ACHN (cell line): ENCODE results near the gene GRK5.
"Not testable (repeated sequence)": the region's sequence is repeated elsewhere in the genome, so short reads cannot be mapped to it uniquely, and the experiment has no call there.

Source experiments
- DNase-seq: peaks from one replicate; pipeline ENCODE4 v3.0.0-alpha.2; 2015
- in situ Hi-C: cut with HindIII; loops from 2 replicates; pipeline ENCODE4 v1.10.0; 2017; ENCODE audit warnings: low sequenced_read_pairs, low pct_ligation_motif_present, low pct_unique_long_range_greater_than_20kb

The GRK5 gene

GRCh38 chr10:119423510-119424257 is 216.3 kb downstream of the GRK5 start:
- in situ Hi-C loops, result loop anchor here (25.0 kb wide), 1 partner anchor 211 kb away; the partner anchor contains the start of gene GRK5
- DNase-seq, result no peak

- in situ Hi-C loops, result loop anchor here (25.0 kb wide), 1 partner anchor 212 kb away; the partner anchor contains the start of gene GRK5
- DNase-seq, result no peak
Measured at GRCh38 chr10:119424258-119424975, 217.0 kb downstream of the GRK5 start.

- no peak for DNase-seq
- in situ Hi-C loops, result no loop called here
Measured at GRCh38 chr10:119425102-119425880, 217.9 kb downstream of the GRK5 start.

- in situ Hi-C loops, result no loop called here
- no peak for DNase-seq
Measured at GRCh38 chr10:119425881-119426170, 218.5 kb downstream of the GRK5 start.

GRCh38 chr10:119426699-119427098 is 219.3 kb downstream of the GRK5 start:
- in situ Hi-C loops, result no loop called here
- DNase-seq, result no peak

- no peak for DNase-seq
- in situ Hi-C loops, result no loop called here
Measured at GRCh38 chr10:119427263-119427864, 220.0 kb downstream of the GRK5 start.

- in situ Hi-C loops, result no loop called here
- DNase-seq, result no peak
Measured at GRCh38 chr10:119428789-119429188, 221.4 kb downstream of the GRK5 start.

- no peak for DNase-seq
- in situ Hi-C loops, result no loop called here
Measured at GRCh38 chr10:119429771-119430170, 222.4 kb downstream of the GRK5 start.

- in situ Hi-C loops, result no loop called here
- no peak for DNase-seq
Measured at GRCh38 chr10:119431034-119431772, 223.8 kb downstream of the GRK5 start.

- DNase-seq, result no peak
- in situ Hi-C loops, result no loop called here
Measured at GRCh38 chr10:119431773-119432135, 224.4 kb downstream of the GRK5 start.

GRCh38 chr10:119434942-119435341 is 227.6 kb downstream of the GRK5 start:
- in situ Hi-C loops, DNase-seq: not testable (repeated sequence)

- in situ Hi-C loops, result no loop called here
- DNase-seq, result no peak
Measured at GRCh38 chr10:119438717-119439116, 231.3 kb downstream of the GRK5 start.

GRCh38 chr10:119439922-119440321 is 232.6 kb downstream of the GRK5 start:
- no peak for DNase-seq
- in situ Hi-C loops, result no loop called here

- in situ Hi-C loops, result no loop called here
- DNase-seq, result no peak
Measured at GRCh38 chr10:119441151-119441821, 233.9 kb downstream of the GRK5 start.

GRCh38 chr10:119441921-119442757 is 234.8 kb downstream of the GRK5 start:
- in situ Hi-C loops, result no loop called here
- no peak for DNase-seq

GRCh38 chr10:119442758-119443060 is 235.3 kb downstream of the GRK5 start:
- no peak for DNase-seq
- in situ Hi-C loops, result no loop called here

GRCh38 chr10:119443441-119443840 is 236.1 kb downstream of the GRK5 start:
- in situ Hi-C loops, result no loop called here
- DNase-seq, result no peak
